Testis (tissue), 3 donors: ENCODE data around the gene EMX2. TPM values are rescaled to one million over a fixed set of nuclear protein-coding genes. Genes with fewer than 3 reads are reported as not detected.
A peak's percentile ranks its signal among the peaks of the same experiment; 100 is the strongest.
"Not testable (repeated sequence)": the region's sequence is repeated elsewhere in the genome, so short reads cannot be mapped to it uniquely, and the experiment has no call there.

Source experiments
- DNase-seq: peaks from one replicate; pipeline ENCODE4 v3.0.0-alpha.2; 2019
- H3K27ac ChIP-seq, 2 donors: fragments of 200-600 bp; sonication (generic); one replicate each; pipeline ENCODE4 v1.5.1; 2019
- H3K27me3 ChIP-seq: fragments of 200-600 bp; sonication (generic); one replicate; pipeline ENCODE4 v1.5.1; 2019
- H3K36me3 ChIP-seq: fragments of 200-600 bp; sonication (generic); one replicate; pipeline ENCODE4 v1.5.1; 2017; ENCODE audit warnings: low read depth; ENCODE audit errors: missing control alignments
- H3K4me1 ChIP-seq: fragments of 200-600 bp; sonication (generic); one replicate; pipeline ENCODE4 v1.5.1; 2019
- H3K4me3 ChIP-seq, 2 donors: fragments of 200-600 bp; sonication (generic); one replicate each; pipeline ENCODE4 v1.5.1; 2017 to 2019
- H3K9me3 ChIP-seq: fragments of 200-600 bp; sonication (generic); one replicate; pipeline ENCODE4 v1.5.1; 2017
- POLR2A ChIP-seq: fragments of 450-650 bp; IDR thresholded peaks from one replicate; pipeline ENCODE4 v1.6.1; 2017; ENCODE audit warnings: antibody characterized with exemption, mild to moderate bottlenecking, moderate library complexity
- WGBS, 2 donors: methylation state at CpG; one replicate each; pipeline ENCODE4 v1.1.5; 2018; 5-methylcytosine and 5-hydroxymethylcytosine counted together
- intact Hi-C: fragments of 100-400 bp; cut with DNase I; formaldehyde crosslinking; loops from one replicate; pipeline ENCODE4 v1.15.1; 2023; ENCODE audit warnings: low total_unique reads
- polyA plus RNA-seq: library from polyadenylated mRNA; stranded (reverse); fragments of 350-450 nt; fragmentation: Illumina TruSeq; extraction: RNeasy Lipid Tissue Mini Kit (QIAGEN cat#74804); gene quantifications from one replicate; pipeline ENCODE4 v1.2.3, GENCODE V29; 2014; ENCODE audit warnings: low read depth, low replicate concordance; ENCODE audit not compliant: insufficient read depth
- total RNA-seq, 2 donors: library from RNA; depleted of rRNA; stranded (reverse); fragments of >200 nt; gene quantifications; one replicate each; pipeline ENCODE4 v1.2.3, GENCODE V29; 2016
- TF ChIP-seq, protein P1 (sequence below), 3 experiments: fragments of 450-650 bp in 2 of 3; fragments of 200-600 bp in 1 of 3; sonication (generic) in 1 of 3; IDR thresholded peaks; one replicate each; pipeline ENCODE4 v1.5.1; 2016 to 2019; ENCODE audit warnings: antibody characterized with exemption in 3 of 3, mild to moderate bottlenecking in 2 of 3, moderate library complexity in 1 of 3

The EMX2 gene
- total and polyA plus RNA-seq, 3 donors from 2014 or later = 1.5 to 6.9 (median 1.9) TPM

GRCh38 chr10:117503244-117504205 is 39.0 kb upstream of the EMX2 start:
- Histone ChIP-seq H3K4me3 (no peak overlapping the region), H3K4me1 (no peaks in the 10 kb centered on the region), H3K27me3 (no peaks in the 10 kb centered on the region), H3K36me3 (no peaks in the 10 kb centered on the region), H3K27ac (no peak overlapping the region), H3K9me3 (no peaks in the 10 kb centered on the region)
- intact Hi-C loops = no loop called here
- 46 to 66% methylated on average over 16 of the region's 16 CpGs for WGBS, 2 donors
- no peak for TF ChIP-seq POLR2A
- TF ChIP-seq, protein P1, sequence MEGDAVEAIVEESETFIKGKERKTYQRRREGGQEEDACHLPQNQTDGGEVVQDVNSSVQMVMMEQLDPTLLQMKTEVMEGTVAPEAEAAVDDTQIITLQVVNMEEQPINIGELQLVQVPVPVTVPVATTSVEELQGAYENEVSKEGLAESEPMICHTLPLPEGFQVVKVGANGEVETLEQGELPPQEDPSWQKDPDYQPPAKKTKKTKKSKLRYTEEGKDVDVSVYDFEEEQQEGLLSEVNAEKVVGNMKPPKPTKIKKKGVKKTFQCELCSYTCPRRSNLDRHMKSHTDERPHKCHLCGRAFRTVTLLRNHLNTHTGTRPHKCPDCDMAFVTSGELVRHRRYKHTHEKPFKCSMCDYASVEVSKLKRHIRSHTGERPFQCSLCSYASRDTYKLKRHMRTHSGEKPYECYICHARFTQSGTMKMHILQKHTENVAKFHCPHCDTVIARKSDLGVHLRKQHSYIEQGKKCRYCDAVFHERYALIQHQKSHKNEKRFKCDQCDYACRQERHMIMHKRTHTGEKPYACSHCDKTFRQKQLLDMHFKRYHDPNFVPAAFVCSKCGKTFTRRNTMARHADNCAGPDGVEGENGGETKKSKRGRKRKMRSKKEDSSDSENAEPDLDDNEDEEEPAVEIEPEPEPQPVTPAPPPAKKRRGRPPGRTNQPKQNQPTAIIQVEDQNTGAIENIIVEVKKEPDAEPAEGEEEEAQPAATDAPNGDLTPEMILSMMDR (IDR thresholded peaks at IDR 0.05) = no peak
- peak; percentile 23 for DNase-seq

- no peak overlapping the region for H3K27ac ChIP-seq
- intact Hi-C loops = no loop called here
- no peaks in the 10 kb centered on the region for H3K9me3 ChIP-seq
- DNase-seq = no peak
- no peak overlapping the region for H3K4me3 ChIP-seq
- H3K36me3 ChIP-seq = no peaks in the 10 kb centered on the region
- no peaks in the 10 kb centered on the region for H3K27me3 ChIP-seq
- no peak for TF ChIP-seq POLR2A
- TF ChIP-seq, protein P1 (IDR thresholded peaks at IDR 0.05) = no peak
- H3K4me1 ChIP-seq = no peaks in the 10 kb centered on the region
- 88 to 93% methylated on average over 8 of the region's 8 CpGs for WGBS, 2 donors
Measured at GRCh38 chr10:117504562-117504961, 38.0 kb upstream of the EMX2 start.

- H3K4me1 ChIP-seq, H3K27ac ChIP-seq, H3K27me3 ChIP-seq, H3K4me3 ChIP-seq, H3K9me3 ChIP-seq, DNase-seq, H3K36me3 ChIP-seq, intact Hi-C loops: not testable (repeated sequence)
- WGBS, 2 donors = 92% methylated on average over 6 to 7 of the region's 7 CpGs
Measured at GRCh38 chr10:117507081-117507480, 35.5 kb upstream of the EMX2 start.

GRCh38 chr10:117509573-117509972 is 33.0 kb upstream of the EMX2 start:
- TF ChIP-seq POLR2A = no peak
- TF ChIP-seq, protein P1 (IDR thresholded peaks at IDR 0.05) = no peak
- Histone ChIP-seq H3K4me3 (no peak overlapping the region), H3K4me1 (no peaks in the 10 kb centered on the region), H3K36me3 (no peaks in the 10 kb centered on the region), H3K27me3 (no peaks in the 10 kb centered on the region), H3K9me3 (no peaks in the 10 kb centered on the region), H3K27ac (no peak overlapping the region)
- DNase-seq = no peak
- 78 to 95% methylated on average over 7 of the region's 7 CpGs for WGBS, 2 donors
- intact Hi-C loops = no loop called here

DNA sequence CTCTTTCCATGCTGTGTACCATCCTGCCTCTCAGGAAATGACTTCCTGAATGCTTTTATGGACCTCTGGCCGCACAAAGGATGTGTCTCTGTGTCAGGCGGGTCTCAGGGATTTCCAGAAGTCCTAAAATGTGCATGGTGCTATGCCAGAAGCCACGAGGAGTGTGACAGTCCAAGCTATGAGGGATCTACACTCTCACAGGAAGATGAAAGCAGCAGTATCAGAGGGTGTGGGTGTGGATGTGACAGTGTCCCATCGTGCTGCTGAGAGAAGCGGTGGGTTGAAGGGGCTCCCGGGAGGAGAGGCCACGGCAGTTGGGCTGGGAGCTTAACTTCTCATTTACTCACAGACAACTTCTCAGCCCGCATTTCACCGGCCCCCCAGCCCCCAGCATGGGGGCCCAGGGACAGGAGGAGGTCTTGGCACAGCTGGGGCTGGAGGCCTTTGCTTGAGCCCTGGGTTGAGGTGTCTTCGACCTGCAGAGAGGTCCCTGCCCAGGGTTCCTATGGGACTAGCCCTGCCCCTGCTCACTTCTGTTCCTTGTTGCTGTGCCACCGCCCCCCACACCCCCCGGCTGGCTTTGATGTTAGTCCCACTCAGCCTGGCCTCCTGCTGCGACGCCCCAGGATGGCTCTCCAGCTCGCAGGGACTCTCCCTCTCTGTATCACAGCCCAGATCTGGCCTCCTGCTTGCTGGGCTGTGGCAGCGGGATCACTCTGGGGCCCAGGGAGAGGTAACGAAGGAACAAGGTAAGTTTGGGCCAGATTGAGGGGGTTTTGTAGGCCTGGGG is 30.8 kb upstream of the EMX2 start:
- no peak overlapping the region for H3K4me3 ChIP-seq
- H3K9me3 ChIP-seq = no peaks in the 10 kb centered on the region
- H3K36me3 ChIP-seq = no peaks in the 10 kb centered on the region
- no peaks in the 10 kb centered on the region for H3K4me1 ChIP-seq
- 65 to 78% methylated on average over 4 to 17 of the region's 17 CpGs for WGBS, 2 donors
- intact Hi-C loops = no loop called here
- DNase-seq = no peak
- no peak overlapping the region for H3K27ac ChIP-seq
- no peak for TF ChIP-seq POLR2A
- TF ChIP-seq, protein P1 (IDR thresholded peaks at IDR 0.05) = no peak
- no peaks in the 10 kb centered on the region for H3K27me3 ChIP-seq
